Thyroid gland (tissue), 4 donors: ENCODE measurements around the gene PCNX1.

Source experiments
- CTCF ChIP-seq, 6 experiments: fragments of 200-600 bp in 3 of 6; fragments of 450-650 bp in 3 of 6; sonication (generic) in 3 of 6; IDR thresholded peaks; one replicate each; pipeline ENCODE4 v1.5.1; 2016 to 2019; ENCODE audit warnings: antibody characterized with exemption in 6 of 6, mild to moderate bottlenecking in 2 of 6, inconsistent platforms in 1 of 6, moderate library complexity in 1 of 6
- POLR2A ChIP-seq, 2 donors: fragments of 450-650 bp; IDR thresholded peaks; one replicate each; pipeline ENCODE4 v1.6.1; 2017; ENCODE audit warnings: antibody characterized with exemption in 2 of 2, mild to moderate bottlenecking in 2 of 2, moderate library complexity in 1 of 2

- TF ChIP-seq CTCF (IDR thresholded peaks at IDR 0.05): no peak
- no peak for TF ChIP-seq POLR2A (IDR thresholded peaks at IDR 0.05)
These were observed 211.8 kb downstream of the PCNX1 start for GRCh38 chr14:71119075-71119474.
